ENCODE data around the gene CBX7. TPM values are rescaled to one million over a fixed set of nuclear protein-coding genes. Genes with fewer than 3 reads are reported as not detected.

The CBX7 gene
- total RNA-seq, 2 experiments from 2014 or later = 11.9 to 19.6 TPM

DNA sequence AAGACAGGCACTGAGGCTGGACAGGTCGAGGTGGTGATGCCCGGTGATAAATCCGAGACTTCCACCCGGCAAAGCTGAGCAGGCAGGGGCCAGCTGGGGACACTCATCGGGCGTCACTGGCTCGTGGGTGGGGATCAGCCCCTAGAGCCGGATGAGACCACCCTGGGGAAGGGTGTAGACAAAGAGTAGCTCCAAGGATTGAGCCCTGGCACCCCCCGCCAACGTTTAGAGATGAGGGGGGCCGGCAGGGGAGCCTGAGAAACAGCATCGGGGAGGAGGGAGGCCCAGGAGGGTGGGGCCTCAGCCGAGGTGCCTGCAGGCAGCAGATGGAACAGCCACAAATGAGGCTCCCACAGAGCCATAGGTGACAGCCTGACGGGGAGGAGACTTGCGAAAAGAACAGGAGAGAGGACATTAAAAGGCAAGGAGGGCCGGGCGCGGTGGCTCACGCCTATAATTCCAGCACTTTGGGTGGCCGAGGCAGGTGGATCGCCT is 27.4 kb upstream of the CBX7 start:
- H2AFZ ChIP-seq (ENCODE audit: low read length) = no peak overlapping the region
- no peaks in the 10 kb centered on the region for H3K36me3 ChIP-seq (ENCODE audit: insufficient read depth, low read length)
- intact Hi-C loops (cut with micrococcal nuclease; ENCODE audit: unreplicated experiment) = no loop called here
- no peaks in the 10 kb centered on the region for H4K20me1 ChIP-seq (ENCODE audit: insufficient read depth, low read length)
- no peaks in the 10 kb centered on the region for H3K79me2 ChIP-seq (ENCODE audit: insufficient read depth, low read depth, low read length)
- no peaks in the 10 kb centered on the region for H3K9me2 ChIP-seq (ENCODE audit: insufficient read depth, low read length)
- no peak for TF ChIP-seq EZH2phosphoT487 (IDR thresholded peaks at IDR 0.05; ENCODE audit: borderline replicate concordance, low read depth, low read length)
- TF ChIP-seq, protein P1, sequence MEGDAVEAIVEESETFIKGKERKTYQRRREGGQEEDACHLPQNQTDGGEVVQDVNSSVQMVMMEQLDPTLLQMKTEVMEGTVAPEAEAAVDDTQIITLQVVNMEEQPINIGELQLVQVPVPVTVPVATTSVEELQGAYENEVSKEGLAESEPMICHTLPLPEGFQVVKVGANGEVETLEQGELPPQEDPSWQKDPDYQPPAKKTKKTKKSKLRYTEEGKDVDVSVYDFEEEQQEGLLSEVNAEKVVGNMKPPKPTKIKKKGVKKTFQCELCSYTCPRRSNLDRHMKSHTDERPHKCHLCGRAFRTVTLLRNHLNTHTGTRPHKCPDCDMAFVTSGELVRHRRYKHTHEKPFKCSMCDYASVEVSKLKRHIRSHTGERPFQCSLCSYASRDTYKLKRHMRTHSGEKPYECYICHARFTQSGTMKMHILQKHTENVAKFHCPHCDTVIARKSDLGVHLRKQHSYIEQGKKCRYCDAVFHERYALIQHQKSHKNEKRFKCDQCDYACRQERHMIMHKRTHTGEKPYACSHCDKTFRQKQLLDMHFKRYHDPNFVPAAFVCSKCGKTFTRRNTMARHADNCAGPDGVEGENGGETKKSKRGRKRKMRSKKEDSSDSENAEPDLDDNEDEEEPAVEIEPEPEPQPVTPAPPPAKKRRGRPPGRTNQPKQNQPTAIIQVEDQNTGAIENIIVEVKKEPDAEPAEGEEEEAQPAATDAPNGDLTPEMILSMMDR (conservative IDR thresholded peaks at IDR 0.05; ENCODE audit: low read length) = no peak
- DNase-seq (ENCODE audit: low spot score) = no peak
- ChIA-PET CTCF (ENCODE audit: unreplicated experiment) (no interaction called here), POLR2A (interaction anchor here (1.6 kb wide), 1 partner anchor 139 kb away, joined by 3 read pairs; the partner anchor contains the start of gene RPL3)
- H3K4me2 ChIP-seq (ENCODE audit: low read length) = no peak overlapping the region
- peaks cover 5% of the 10 kb centered on the region for H3K4me1 ChIP-seq (ENCODE audit: insufficient read depth, low read length, poor library complexity, severe bottlenecking)
- no peak overlapping the region for H3K4me3 ChIP-seq (ENCODE audit: low read depth, low read length, poor library complexity, severe bottlenecking)
- BruUV-seq (replicated peaks) = no TSS peak
- H3K27ac ChIP-seq (ENCODE audit: low read depth, low read length, poor library complexity, severe bottlenecking) = no peak overlapping the region
- no peaks in the 10 kb centered on the region for H3K9me3 ChIP-seq (ENCODE audit: low read length)

DNA sequence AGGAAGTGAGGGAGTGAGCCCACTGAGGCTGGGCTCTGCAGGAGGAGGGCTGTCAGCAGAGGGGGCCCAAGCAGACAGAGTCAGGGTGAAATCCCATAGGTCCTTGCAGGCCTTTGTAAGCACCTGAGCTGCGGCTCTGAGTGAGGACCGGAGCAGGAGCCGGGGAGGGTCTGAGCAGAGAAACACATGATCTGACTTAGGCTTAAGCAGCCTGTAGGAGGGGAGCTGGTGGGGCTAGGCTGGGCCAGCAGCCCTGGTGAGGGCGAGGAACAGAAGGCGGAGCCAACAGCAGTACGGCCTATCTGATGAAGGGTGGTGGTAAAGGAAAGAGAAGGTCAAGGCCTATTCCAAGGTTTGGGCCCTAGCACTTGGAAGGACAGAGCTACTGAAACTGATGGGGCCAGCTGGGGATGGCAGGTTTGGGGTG is 26.9 kb upstream of the CBX7 start:
- no TSS peak for BruUV-seq (replicated peaks)
- no peak overlapping the region for H2AFZ ChIP-seq (ENCODE audit: low read length)
- no peaks in the 10 kb centered on the region for H3K9me3 ChIP-seq (ENCODE audit: low read length)
- CTCF ChIA-PET (ENCODE audit: unreplicated experiment) = no interaction called here
- H3K4me3 ChIP-seq (ENCODE audit: low read depth, low read length, poor library complexity, severe bottlenecking) = no peak overlapping the region
- H3K4me1 ChIP-seq (ENCODE audit: insufficient read depth, low read length, poor library complexity, severe bottlenecking) = peaks cover 10% of the 10 kb centered on the region
- no peak overlapping the region for H3K4me2 ChIP-seq (ENCODE audit: low read length)
- TF ChIP-seq, protein P1 (conservative IDR thresholded peaks at IDR 0.05; ENCODE audit: low read length) = no peak
- no peak for TF ChIP-seq EZH2phosphoT487 (IDR thresholded peaks at IDR 0.05; ENCODE audit: borderline replicate concordance, low read depth, low read length)
- DNase-seq (ENCODE audit: low spot score) = no peak
- H3K36me3 ChIP-seq (ENCODE audit: insufficient read depth, low read length) = no peaks in the 10 kb centered on the region
- POLR2A ChIA-PET = interaction anchor here (1.6 kb wide), 1 partner anchor 140 kb away, joined by 3 read pairs; the partner anchor contains the start of gene RPL3
- H4K20me1 ChIP-seq (ENCODE audit: insufficient read depth, low read length) = no peaks in the 10 kb centered on the region
- no peaks in the 10 kb centered on the region for H3K79me2 ChIP-seq (ENCODE audit: insufficient read depth, low read depth, low read length)
- no peak overlapping the region for H3K27ac ChIP-seq (ENCODE audit: low read depth, low read length, poor library complexity, severe bottlenecking)
- intact Hi-C loops (cut with micrococcal nuclease; ENCODE audit: unreplicated experiment) = no loop called here
- no peaks in the 10 kb centered on the region for H3K9me2 ChIP-seq (ENCODE audit: insufficient read depth, low read length)

DNA sequence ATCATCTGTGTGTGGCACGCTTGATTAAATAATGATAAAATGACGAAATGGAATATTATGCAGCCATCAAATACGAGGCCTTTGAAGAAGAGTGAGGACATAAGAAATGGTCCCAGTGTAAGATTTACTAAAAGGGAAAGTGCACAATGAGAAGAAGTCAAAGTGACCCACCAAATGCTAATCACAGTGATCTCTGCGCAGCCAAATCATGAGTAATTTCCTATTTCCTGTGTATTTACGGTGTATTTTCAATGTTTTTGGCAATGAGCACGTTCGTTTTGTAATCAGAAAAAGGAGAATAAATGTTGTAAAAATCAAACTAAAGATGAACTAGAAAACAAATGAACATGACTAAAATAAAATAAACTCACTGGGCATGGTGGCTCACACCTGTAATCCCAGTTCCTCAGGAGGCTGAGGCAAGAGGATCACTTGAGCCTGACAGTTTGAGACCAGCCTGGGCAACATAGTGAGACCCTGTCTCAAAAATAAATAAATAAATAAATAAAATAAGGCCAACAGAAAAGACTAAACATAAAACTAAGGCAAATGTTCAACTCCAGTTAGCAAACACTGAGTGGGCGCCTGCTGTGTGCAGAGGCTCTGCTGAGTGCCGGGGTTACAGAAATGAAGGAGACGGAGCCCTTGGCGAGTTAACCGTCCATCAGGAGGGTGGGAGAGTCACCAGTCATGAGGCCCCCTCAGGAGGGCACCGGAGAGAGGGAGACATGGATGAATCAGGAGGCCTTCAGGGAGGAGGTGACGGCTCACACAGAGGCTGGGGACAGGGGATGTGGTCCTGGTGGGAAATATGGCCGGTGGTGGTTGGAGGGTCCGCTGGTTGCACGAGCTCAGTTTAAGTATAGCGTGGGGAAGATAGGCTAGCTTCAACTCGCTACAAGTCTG is 26.0 kb upstream of the CBX7 start:
- no peaks in the 10 kb centered on the region for H4K20me1 ChIP-seq (ENCODE audit: insufficient read depth, low read length)
- peaks cover 19% of the 10 kb centered on the region for H3K4me1 ChIP-seq (ENCODE audit: insufficient read depth, low read length, poor library complexity, severe bottlenecking)
- no peaks in the 10 kb centered on the region for H3K79me2 ChIP-seq (ENCODE audit: insufficient read depth, low read depth, low read length)
- no peak overlapping the region for H3K27ac ChIP-seq (ENCODE audit: low read depth, low read length, poor library complexity, severe bottlenecking)
- intact Hi-C loops (cut with micrococcal nuclease; ENCODE audit: unreplicated experiment) = no loop called here
- no peaks in the 10 kb centered on the region for H3K36me3 ChIP-seq (ENCODE audit: insufficient read depth, low read length)
- no TSS peak for BruUV-seq (replicated peaks)
- DNase-seq (ENCODE audit: low spot score) = no peak
- no peaks in the 10 kb centered on the region for H3K9me2 ChIP-seq (ENCODE audit: insufficient read depth, low read length)
- no peak overlapping the region for H2AFZ ChIP-seq (ENCODE audit: low read length)
- H3K9me3 ChIP-seq (ENCODE audit: low read length) = no peaks in the 10 kb centered on the region
- TF ChIP-seq EZH2phosphoT487 (IDR thresholded peaks at IDR 0.05; ENCODE audit: borderline replicate concordance, low read depth, low read length) = no peak
- TF ChIP-seq, protein P1 (conservative IDR thresholded peaks at IDR 0.05; ENCODE audit: low read length) = no peak
- POLR2A ChIA-PET = no interaction called here
- no peak overlapping the region for H3K4me2 ChIP-seq (ENCODE audit: low read length)
- H3K4me3 ChIP-seq (ENCODE audit: low read depth, low read length, poor library complexity, severe bottlenecking) = no peak overlapping the region
- CTCF ChIA-PET (ENCODE audit: unreplicated experiment) = no interaction called here

All from OCI-LY7 (cell line).